ENCODE results near the gene BACE1-AS. TPM values are rescaled to one million over a fixed set of nuclear protein-coding genes. Genes with fewer than 3 reads are reported as not detected.
"Not testable (repeated sequence)": the region's sequence is repeated elsewhere in the genome, so short reads cannot be mapped to it uniquely, and the experiment has no call there.

BACE1-AS gene
- total and polyA plus RNA-seq, 4 donors, result 6.3 to 24.7 (median 15.8) TPM

DNA sequence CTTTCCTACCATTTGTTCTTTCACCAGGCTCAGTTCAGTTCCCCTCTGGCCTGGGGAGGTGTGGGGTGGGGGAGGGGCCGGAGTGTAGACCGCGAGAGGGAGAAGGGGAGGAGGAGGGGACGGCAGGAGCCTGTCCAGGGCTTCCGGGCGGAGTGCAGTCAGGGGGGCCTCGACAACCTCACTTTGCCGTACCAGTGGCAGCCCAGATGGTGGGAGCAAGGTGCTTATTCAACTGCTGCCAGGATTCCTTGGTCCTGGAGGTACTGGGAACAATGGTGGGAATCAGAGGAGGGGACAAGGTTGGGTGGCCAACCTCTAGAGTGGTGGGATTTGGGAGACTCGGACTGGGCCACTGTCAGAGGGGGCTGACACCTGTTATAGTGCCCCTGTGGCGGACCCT, 23.7 kb downstream of the BACE1-AS start:
- H3K27ac ChIP-seq (ENCODE audit: low read depth, low read length), result no peak overlapping the region
- H3K36me3 ChIP-seq (ENCODE audit: control insufficient read depth, insufficient read depth, low read length), result peaks cover 11% of the 10 kb centered on the region
- peak overlapping the region; percentile 68 for H3K4me3 ChIP-seq (ENCODE audit: low read depth, low read length)
- H3K4me1 ChIP-seq (ENCODE audit: control insufficient read depth, insufficient read depth, low read length), result peaks cover 27% of the 10 kb centered on the region
- DNase-seq (ENCODE audit: low read depth in 4 of 6, low spot score in 6 of 6), result no peak
- no peaks in the 10 kb centered on the region for H3K9me3 ChIP-seq (ENCODE audit: control insufficient read depth, insufficient read depth, low read length)
- no peaks in the 10 kb centered on the region for H3K27me3 ChIP-seq (ENCODE audit: control insufficient read depth, insufficient read depth, low read length)
- WGBS (ENCODE audit: insufficient coverage), result 18% methylated on average over 10 of the region's 10 CpGs

DNA sequence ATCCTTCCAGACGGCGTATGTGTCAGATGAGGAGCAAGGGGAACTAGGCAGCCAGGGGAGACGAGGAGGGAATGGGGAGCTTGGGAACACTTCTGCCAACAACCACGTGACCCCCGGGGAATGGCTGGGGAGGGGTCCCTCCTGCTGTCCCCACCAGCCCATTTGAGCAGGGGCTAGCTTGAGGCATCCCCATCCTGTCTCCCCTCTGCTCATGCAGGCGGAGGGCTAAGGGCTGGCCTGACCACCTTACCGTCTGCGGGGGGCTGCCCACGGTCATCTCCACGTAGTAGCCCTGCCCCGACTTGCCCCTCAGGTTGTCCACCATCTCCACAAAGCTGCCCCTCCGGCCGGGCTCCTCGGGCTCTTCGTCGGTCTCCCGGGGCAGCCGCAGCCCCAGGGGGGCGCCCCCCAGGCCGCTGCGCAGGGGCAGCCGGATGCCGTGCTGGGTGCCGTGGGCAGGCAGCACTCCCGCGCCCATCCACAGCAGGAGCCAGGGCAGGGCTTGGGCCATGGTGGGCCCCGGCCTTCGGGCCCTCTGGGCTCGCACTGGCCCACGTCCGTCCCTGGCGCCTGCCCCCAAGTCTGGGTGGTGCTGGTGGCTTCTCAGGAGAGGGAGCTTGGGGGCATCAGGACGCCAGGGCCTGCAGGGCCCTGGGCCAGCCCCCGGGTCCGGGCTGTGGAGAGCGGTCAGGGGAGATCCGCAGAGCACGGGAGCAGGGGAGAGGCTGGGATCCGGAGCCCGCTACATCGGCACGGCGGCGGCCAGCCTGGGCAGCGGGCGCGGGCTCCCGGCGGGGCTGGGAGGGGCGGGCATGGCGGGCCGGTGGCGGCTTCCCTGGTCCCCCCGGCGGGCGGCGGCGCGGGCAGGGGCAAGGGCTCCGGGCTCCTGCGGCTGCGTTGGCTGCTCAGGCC, 24.4 kb downstream of the BACE1-AS start:
- Histone ChIP-seq H3K27ac (ENCODE audit: low read depth, low read length) (peak overlapping the region; percentile 33), H3K4me1 (ENCODE audit: control insufficient read depth, insufficient read depth, low read length) (peaks cover 27% of the 10 kb centered on the region), H3K36me3 (ENCODE audit: control insufficient read depth, insufficient read depth, low read length) (peaks cover 11% of the 10 kb centered on the region), H3K4me3 (ENCODE audit: low read depth, low read length) (peak overlapping the region; percentile 68), H3K27me3 (ENCODE audit: control insufficient read depth, insufficient read depth, low read length) (no peaks in the 10 kb centered on the region), H3K9me3 (ENCODE audit: control insufficient read depth, insufficient read depth, low read length) (no peaks in the 10 kb centered on the region)
- WGBS (ENCODE audit: insufficient coverage), result under 1% methylated on average over 60 of the region's 62 CpGs
- DNase-seq (ENCODE audit: low read depth in 4 of 6, low spot score in 6 of 6), result peak in 1 of 6 donors; percentile 41

DNA sequence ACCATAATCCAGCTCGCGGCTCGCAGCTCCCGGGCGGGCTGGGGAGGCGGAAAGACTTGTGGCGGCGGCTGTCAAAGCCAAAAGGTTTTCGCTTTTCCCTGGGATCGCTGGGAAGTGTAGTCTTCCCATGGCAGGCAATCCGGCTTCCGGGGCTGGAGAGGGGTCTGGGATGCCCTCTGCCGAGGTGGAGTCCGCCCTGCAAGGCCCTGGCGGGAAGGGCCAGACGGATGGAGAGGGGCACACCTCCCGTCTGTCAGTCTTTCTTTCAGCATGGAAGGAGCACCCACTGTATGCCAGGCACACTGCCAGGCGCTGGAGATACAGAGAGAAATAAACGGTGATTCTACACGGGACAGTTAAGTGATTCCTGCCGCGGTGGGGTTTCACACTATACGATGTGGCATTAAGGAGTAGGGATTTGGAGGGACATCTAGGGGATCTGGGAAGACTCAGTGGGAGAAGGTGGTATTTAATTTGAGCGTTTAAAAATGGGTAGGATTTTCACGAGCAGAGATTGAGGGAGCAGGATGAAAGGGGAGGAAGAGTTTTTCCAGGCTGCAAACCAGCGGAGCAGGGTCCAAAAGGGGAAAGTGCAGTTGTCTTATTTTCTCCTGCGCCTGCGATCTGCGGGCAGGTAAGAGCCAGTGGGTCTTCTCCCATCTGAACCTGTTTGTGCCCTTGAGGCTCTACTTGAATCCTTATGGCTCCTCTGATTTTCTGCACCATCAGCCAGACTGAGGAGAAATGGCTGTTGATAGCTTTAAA, 25.2 kb downstream of the BACE1-AS start, which contains the start of gene BACE1:
TSS of gene BACE1 (minus strand) at position 60 of the 765 bp plus-strand sequence. CDS start 461 bp downstream, outside the sequence.
- 7% methylated on average over 28 of the region's 29 CpGs for WGBS (ENCODE audit: insufficient coverage)
- Histone ChIP-seq H3K4me3 (ENCODE audit: low read depth, low read length) (peak within 1 kb of the TSS; percentile 68), H3K36me3 (ENCODE audit: control insufficient read depth, insufficient read depth, low read length) (peaks cover 7% of the 10 kb centered on the region), H3K27me3 (ENCODE audit: control insufficient read depth, insufficient read depth, low read length) (no peaks in the 10 kb centered on the region), H3K9me3 (ENCODE audit: control insufficient read depth, insufficient read depth, low read length) (no peaks in the 10 kb centered on the region), H3K27ac (ENCODE audit: low read depth, low read length) (peak within 1 kb of the TSS; percentile 33), H3K4me1 (ENCODE audit: control insufficient read depth, insufficient read depth, low read length) (peaks cover 27% of the 10 kb centered on the region)
- peak; percentile 70 to 97 (median 82) for DNase-seq (ENCODE audit: low read depth in 4 of 6, low spot score in 6 of 6)

DNA sequence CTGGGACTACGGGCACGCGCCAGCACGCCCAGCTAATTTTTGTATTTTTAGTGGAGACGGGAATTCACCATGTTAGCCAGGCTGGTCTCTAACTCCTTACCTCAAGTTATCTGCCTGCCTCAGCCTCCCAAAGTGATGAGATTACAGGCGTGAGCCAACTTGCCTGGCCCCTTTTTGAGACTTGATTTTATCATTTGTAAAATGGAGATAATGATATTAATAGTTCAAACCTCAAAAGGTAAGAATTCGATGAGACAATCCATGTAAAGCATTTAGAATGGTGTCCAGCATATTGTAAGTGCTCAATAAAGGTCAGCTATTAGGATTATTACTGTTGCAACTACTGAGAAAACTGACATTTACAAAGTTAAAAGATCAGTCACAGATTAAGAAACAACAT, 27.6 kb downstream of the BACE1-AS start:
- Histone ChIP-seq H3K36me3 (ENCODE audit: control insufficient read depth, insufficient read depth, low read length) (peaks cover 4% of the 10 kb centered on the region), H3K4me3 (ENCODE audit: low read depth, low read length) (no peak overlapping the region), H3K9me3 (ENCODE audit: control insufficient read depth, insufficient read depth, low read length) (no peaks in the 10 kb centered on the region), H3K27me3 (ENCODE audit: control insufficient read depth, insufficient read depth, low read length) (no peaks in the 10 kb centered on the region), H3K4me1 (ENCODE audit: control insufficient read depth, insufficient read depth, low read length) (peaks cover 27% of the 10 kb centered on the region), H3K27ac (ENCODE audit: low read depth, low read length) (no peak overlapping the region)
- no peak for DNase-seq (ENCODE audit: low read depth in 4 of 6, low spot score in 6 of 6)
- WGBS (ENCODE audit: insufficient coverage), result 96% methylated on average over 4 of the region's 7 CpGs

DNA sequence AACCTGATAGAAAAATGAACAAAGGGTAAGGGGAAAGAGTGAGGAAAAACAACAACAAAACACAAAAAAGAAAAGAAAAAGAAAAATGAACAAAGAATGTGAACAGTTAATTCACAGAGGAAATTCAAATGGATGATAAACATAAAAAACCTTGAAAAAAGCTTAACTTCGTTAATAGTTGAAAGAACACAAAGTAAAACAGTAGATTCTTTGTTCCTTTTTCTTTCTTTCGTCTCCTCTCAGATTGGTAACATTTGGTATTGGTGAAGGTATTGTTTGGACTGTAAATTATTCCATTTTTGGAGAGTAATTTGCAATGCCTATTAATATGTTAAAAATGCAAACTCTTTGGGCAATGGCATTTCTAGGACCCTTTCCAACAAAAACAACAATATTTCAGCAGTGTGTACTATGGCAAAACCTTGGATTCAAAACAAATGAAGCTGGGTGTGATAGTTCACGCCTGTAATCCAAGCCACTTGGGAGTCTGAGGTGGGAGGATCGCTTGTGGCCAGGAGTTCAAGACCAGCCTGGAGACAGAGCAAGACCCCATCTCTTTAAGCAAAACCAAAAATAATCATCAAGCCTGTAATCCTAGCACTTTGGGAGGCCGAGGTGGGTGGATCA, 28.2 kb downstream of the BACE1-AS start:
- no peak overlapping the region for H3K4me3 ChIP-seq (ENCODE audit: low read depth, low read length)
- H3K4me1 ChIP-seq (ENCODE audit: control insufficient read depth, insufficient read depth, low read length), result peaks cover 22% of the 10 kb centered on the region
- H3K27me3 ChIP-seq (ENCODE audit: control insufficient read depth, insufficient read depth, low read length), result no peaks in the 10 kb centered on the region
- H3K27ac ChIP-seq (ENCODE audit: low read depth, low read length), result no peak overlapping the region
- 100% methylated on average over 1 of the region's 5 CpGs for WGBS (ENCODE audit: insufficient coverage)
- DNase-seq (ENCODE audit: low read depth in 4 of 6, low spot score in 6 of 6), result peak in 1 of 6 donors; percentile 7
- H3K36me3 ChIP-seq (ENCODE audit: control insufficient read depth, insufficient read depth, low read length), result peaks cover 3% of the 10 kb centered on the region
- no peaks in the 10 kb centered on the region for H3K9me3 ChIP-seq (ENCODE audit: control insufficient read depth, insufficient read depth, low read length)

DNA sequence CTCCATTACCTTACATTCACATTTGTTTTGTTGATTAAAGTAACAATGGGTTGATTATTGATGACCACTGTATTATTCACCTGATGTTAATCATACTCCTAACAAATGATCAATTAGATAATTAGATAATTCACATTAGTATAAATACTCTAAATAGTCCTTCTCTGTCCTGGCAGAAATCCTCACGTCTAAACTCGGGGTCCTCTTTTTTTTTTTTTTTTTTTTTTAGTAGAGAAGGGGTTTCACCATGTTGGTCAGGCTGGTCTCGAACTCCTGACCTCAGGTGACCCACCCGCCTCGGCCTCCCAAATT, 36.1 kb downstream of the BACE1-AS start:
- H3K27ac ChIP-seq (ENCODE audit: low read depth, low read length), result peak overlapping the region; percentile 96
- not testable (repeated sequence) for H3K36me3 ChIP-seq (ENCODE audit: control insufficient read depth, insufficient read depth, low read length); H3K9me3 ChIP-seq (ENCODE audit: control insufficient read depth, insufficient read depth, low read length); DNase-seq (ENCODE audit: low read depth in 4 of 6, low spot score in 6 of 6); H3K27me3 ChIP-seq (ENCODE audit: control insufficient read depth, insufficient read depth, low read length)
- H3K4me3 ChIP-seq (ENCODE audit: low read depth, low read length), result peak overlapping the region; percentile 92
- H3K4me1 ChIP-seq (ENCODE audit: control insufficient read depth, insufficient read depth, low read length), result peaks cover 18% of the 10 kb centered on the region
- WGBS (ENCODE audit: insufficient coverage), result 0% methylated on average over 2 of the region's 5 CpGs

DNA sequence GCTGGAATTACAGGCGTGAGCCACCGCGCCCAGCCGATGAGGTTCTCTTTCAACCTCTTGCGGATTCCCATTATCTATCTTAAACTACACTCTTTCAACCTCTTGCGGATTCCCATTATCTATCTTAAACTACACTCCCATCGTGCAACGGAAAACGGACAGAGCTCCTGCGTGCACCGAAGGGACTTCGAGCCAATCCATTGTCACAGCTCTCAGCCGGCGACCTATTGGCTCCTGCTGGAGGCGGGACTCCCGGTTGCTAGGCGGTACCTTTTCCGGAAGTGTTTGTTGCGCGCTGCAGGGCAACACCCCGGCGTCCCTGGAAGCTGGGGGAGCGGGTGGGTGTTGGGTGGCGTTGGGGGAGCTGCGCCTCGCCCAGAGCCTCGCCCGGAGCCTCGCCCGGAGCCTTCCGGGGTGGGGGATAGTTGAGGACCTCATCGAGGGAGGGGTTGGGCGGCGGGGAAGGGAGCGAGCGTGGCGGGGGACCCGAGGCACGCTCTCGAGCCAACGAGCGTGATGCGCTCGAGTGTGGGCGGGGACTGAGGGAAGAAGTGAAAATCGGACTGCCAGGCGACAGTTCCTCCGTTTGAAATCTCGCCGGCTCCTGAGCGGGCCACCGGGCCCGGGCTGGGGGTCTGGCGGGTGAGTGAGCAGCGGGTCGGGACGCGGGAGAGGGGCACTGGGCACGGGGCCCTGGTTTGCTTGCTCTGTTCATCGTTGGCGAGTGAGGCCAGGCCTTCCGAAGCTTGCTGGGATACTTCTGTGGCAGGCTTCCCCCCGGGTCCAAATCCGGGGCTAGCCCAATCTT, 36.6 kb downstream of the BACE1-AS start, which contains the start of gene CEP164:
TSS of gene CEP164 (plus strand) at position 288 of the 808 bp plus-strand sequence. CDS start 10,733 bp downstream, outside the sequence.
- H3K36me3 ChIP-seq (ENCODE audit: control insufficient read depth, insufficient read depth, low read length), result peaks cover 2% of the 10 kb centered on the region
- H3K27me3 ChIP-seq (ENCODE audit: control insufficient read depth, insufficient read depth, low read length), result no peaks in the 10 kb centered on the region
- H3K4me1 ChIP-seq (ENCODE audit: control insufficient read depth, insufficient read depth, low read length), result peaks cover 18% of the 10 kb centered on the region
- H3K4me3 ChIP-seq (ENCODE audit: low read depth, low read length), result peak within 1 kb of the TSS; percentile 92
- H3K9me3 ChIP-seq (ENCODE audit: control insufficient read depth, insufficient read depth, low read length), result no peaks in the 10 kb centered on the region
- WGBS (ENCODE audit: insufficient coverage), result 0% methylated on average over 63 of the region's 64 CpGs
- H3K27ac ChIP-seq (ENCODE audit: low read depth, low read length), result peak within 1 kb of the TSS; percentile 96
- peak; percentile 84 to 99 (median 92) for DNase-seq (ENCODE audit: low read depth in 4 of 6, low spot score in 6 of 6)

DNA sequence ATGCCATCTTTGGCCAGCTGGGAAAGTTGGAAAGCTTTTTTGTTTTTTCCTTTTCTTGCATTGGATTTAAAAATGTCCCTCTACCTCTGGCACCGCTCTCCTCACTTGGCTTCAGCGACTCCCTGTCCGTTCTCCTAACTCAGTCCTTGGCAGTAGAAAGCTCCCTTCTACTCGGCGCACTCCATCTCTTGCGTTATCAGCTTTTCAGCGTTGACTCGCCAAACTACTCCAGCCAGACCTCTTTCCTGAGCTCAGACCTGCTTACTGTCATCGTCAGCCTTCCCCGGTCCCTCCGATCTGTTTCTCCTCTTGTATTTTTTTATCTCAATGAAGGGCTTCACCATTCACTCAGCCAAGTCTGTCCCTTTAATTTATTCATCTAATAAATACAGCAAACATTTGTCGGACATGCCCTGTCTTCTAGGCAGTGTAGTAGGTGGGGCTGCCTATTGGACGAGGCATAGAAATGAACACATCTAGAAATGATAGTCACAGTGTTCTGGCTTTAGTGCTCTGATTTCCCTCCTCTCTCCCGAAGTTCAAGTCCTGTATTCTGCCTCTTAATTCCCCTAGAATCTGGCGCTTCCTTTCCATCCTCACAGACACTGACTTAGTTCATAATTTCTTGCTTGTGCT, 37.3 kb downstream of the BACE1-AS start:
- WGBS (ENCODE audit: insufficient coverage), result 13% methylated on average over 12 of the region's 15 CpGs
- Histone ChIP-seq H3K9me3 (ENCODE audit: control insufficient read depth, insufficient read depth, low read length) (no peaks in the 10 kb centered on the region), H3K27ac (ENCODE audit: low read depth, low read length) (peak overlapping the region; percentile 96), H3K4me3 (ENCODE audit: low read depth, low read length) (peak overlapping the region; percentile 92), H3K27me3 (ENCODE audit: control insufficient read depth, insufficient read depth, low read length) (no peaks in the 10 kb centered on the region), H3K36me3 (ENCODE audit: control insufficient read depth, insufficient read depth, low read length) (peaks cover 2% of the 10 kb centered on the region), H3K4me1 (ENCODE audit: control insufficient read depth, insufficient read depth, low read length) (peaks cover 18% of the 10 kb centered on the region)
- peak in 2 of 6 donors; percentile 22 to 61 for DNase-seq (ENCODE audit: low read depth in 4 of 6, low spot score in 6 of 6)
